Embryonic facial prominence (tissue), 1 donor: Measurements from ENCODE around the gene ACTN4.
A peak's percentile ranks its signal among the peaks of the same experiment; 100 is the strongest.
"Not testable (repeated sequence)": the region's sequence is repeated elsewhere in the genome, so short reads cannot be mapped to it uniquely, and the experiment has no call there.

Source experiments
- DNase-seq: peaks from one replicate; pipeline ENCODE4 v3.0.0-alpha.2; 2016; ENCODE audit errors: extremely low spot score

The ACTN4 gene

GRCh38 chr19:38647368-38647965 is at the start of gene ACTN4:
Gene ACTN4 (plus strand): TSS chr19:38647649. CDS start chr19:38647746, 97 bp downstream.
- peak; percentile 92 for DNase-seq

DNA sequence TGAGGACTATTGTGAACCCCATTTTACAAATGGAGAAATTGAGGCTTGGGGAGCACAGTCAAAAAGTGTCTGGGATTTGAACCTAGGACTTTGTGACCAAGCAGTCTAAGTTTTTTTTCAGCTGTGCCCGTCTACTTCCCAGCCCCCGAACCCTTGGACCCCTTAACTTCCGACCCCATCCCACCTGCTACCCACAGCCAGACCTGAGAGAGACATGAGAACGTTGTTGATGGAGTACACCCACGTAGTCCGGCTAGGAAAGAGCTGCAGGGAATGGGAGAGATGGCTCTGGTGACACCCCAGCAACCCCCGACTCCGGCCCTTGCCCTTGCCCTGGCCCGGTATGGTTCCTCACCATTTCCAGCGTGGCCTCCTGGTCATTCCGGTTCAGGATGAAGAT is 47.7 kb upstream of the ACTN4 start:
- no peak for DNase-seq

GRCh38 chr19:38602856-38603255 is 44.6 kb upstream of the ACTN4 start:
- DNase-seq, result not testable (repeated sequence)

GRCh38 chr19:38606131-38606530 is 41.3 kb upstream of the ACTN4 start:
- DNase-seq, result no peak

DNA sequence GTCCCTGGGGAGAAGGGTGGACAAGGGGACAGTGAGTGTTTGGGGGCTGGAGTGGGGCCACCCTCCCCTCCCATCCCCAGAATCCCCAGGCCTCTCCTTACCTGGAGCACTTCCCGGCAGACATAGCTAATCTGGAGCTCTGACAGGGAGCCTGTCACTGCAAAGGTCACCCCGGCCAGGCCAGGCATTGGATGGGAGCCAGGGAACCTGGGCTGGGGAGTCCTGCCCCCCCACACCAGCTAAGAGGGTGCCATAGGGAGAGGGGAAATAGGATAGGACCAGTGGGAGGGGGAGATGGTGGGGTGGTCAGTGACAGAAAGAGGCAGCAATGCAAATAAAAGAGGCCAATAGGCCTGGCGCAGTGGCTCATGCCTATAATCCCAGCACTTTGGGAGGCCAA is 33.2 kb upstream of the ACTN4 start:
- no peak for DNase-seq

GRCh38 chr19:38615007-38615581 is 32.4 kb upstream of the ACTN4 start:
- no peak for DNase-seq

GRCh38 chr19:38616265-38616664 is 31.2 kb upstream of the ACTN4 start:
- DNase-seq, result no peak

DNA sequence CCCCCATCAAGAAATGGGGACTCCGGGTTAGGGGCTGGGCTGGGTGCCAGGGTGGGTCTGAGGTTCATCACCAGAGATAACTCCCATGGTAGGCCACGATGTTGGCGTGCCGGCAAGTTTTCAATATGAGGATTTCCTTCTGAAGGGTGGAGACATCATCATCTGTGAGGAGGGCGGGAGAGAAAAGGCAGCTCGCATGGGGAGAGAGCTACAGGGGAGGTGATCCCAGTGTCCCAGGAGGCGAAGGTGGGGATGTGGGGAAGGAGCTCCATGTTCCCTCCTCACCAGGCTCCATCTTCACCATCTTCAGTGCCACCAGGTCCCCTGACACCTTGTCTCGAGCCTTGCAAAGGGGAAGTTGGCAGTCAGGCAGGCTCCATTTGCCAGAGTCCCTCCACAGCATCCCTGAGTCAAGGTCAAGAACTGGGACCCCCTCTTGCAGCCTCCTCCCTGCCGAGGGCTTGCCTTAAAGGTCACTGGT is 30.1 kb upstream of the ACTN4 start:
- no peak for DNase-seq

DNA sequence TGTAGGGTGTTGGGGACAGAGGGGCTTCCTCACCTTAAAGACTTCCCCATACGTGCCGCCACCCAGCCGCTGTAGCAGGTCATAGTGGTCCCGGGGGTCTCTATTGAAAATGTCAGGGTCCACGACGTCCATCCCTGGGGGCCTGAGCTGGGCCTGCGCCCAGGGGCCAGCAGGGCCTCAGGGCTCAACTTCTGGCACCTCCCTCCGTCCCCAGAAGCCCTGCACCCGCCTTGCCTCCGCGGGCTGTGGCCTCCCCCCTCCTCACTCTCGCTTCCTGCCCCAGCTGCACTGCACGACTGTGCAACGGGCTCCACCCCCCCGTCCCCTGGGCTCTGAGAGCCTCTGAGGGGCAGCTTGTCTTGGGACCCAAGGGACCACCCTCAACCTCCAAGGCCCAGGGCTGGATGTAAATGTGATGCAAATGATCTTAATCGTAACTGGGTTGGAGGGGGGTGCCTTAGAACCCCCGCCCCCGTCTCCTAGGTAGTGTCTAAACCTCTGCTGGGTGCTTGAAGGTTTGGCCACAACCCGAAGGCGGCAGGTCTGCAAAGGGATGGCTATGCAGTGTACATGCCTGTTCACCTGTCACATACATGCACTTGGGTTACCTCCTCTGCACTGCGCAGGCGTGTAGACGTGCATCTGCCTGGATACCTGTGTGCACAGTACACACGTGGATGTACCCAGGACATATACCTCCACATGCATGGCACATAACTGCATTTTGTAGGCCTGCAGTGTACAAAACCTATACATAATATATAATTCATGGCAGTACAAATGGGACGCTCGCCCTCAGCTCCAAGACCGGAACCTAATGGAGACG is 29.5 kb upstream of the ACTN4 start, which contains the start of gene MAP4K1:
Gene MAP4K1 (minus strand): TSS at position 190 of the 826 bp plus-strand sequence. CDS start 58 bp downstream, at position 132.
- no peak for DNase-seq

DNA sequence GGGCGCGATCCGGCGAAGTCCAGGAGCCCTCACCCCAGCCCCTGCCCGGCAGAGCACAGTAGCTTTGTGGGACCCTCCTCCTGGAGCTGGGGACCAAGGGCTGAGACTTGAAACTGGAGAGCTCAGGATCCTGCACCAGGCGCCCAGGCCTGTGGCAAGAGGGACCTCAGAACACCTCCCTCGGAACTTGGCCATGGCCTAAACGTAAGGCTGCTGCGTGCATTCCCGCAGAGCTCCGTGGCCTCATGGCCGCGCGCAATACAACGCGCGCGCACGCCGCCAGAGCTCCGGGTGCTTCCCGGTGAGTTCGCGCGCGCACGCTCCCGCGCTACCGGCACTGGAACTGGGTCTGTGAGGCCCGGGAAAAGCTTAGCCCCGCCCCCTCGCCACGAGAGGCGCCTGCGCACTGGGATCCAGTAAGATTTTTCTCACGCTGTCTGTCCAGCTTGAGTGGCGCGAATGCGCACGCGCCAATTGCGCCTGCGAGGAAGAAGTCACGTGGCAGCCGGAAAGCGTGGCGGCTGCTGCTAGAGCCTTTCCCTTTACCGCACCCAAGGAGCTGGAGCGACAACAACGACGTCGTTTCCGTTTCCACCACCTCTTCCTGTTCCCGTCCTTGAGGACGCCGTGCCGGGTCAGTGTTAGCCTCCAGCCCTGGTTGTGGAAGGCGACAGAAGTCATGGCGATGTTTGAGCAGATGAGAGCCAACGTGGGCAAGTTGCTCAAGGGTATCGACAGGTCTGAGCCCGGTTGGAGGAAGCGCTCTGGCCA is 28.7 kb upstream of the ACTN4 start, which contains the start of gene EIF3K:
Gene EIF3K (plus strand): TSS at position 599 of the 771 bp plus-strand sequence. CDS start 81 bp downstream, at position 680.
- DNase-seq, result peak; percentile 94

GRCh38 chr19:38619361-38620174 is 27.9 kb upstream of the ACTN4 start:
- no peak for DNase-seq

- no peak for DNase-seq
Observed at GRCh38 chr19:38624822-38625221, 22.6 kb upstream of the ACTN4 start.

- DNase-seq, result no peak
Observed at GRCh38 chr19:38626401-38626800, 21.0 kb upstream of the ACTN4 start.

DNA sequence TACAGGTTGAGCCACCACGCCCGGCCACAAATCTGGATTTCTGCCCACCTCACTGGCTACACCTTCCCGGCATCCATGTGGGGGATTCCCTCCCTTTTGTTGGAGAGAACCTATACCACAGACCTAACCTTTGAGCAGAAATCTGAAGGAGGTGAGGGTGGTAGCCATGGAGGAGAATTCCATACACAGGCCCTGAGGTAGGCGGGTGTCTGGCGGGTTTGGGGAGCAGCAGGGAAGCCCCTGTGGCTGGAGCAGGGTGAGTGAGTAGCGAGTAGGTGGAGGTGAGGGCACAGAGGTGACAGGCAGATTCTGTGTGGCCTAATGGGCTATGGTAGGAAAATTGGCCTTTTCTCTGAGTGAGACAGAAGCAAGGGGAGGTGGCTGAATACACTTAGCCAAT is 17.9 kb upstream of the ACTN4 start:
- no peak for DNase-seq

- DNase-seq, result not testable (repeated sequence)
Observed at GRCh38 chr19:38631301-38631700, 16.1 kb upstream of the ACTN4 start.

DNA sequence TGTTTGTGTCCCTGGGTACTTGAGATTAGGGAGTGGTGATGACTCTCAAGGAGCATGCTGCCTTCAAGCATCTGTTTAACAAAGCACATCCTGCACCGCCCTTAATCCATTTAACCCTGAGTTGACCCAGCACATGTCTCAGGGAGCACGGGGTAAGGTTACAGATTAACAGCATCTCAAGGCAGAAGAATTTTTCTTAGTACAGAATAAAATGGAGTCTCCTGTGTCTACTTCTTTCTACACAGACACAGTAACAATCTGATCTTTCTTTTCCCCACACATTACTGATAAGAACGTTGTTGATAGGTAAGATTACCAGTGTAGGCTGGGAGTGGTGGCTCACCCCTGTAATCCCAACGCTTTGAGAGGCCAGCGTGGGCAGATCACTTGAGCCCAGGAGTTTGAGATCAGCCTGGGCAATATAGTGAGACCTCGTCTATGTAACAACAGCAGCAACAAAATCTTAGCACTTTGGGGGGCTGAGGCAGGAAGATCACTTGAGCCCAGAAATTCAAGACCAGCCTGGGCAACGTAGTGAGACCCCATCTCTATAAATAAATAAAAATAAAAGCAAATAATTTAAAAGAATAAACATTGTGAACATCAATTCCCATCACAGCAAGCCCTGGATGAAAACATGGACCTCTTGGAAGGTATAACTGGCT is 15.5 kb upstream of the ACTN4 start:
- DNase-seq, result not testable (repeated sequence)

- no peak for DNase-seq
Observed at GRCh38 chr19:38632476-38633213, 14.8 kb upstream of the ACTN4 start.

DNA sequence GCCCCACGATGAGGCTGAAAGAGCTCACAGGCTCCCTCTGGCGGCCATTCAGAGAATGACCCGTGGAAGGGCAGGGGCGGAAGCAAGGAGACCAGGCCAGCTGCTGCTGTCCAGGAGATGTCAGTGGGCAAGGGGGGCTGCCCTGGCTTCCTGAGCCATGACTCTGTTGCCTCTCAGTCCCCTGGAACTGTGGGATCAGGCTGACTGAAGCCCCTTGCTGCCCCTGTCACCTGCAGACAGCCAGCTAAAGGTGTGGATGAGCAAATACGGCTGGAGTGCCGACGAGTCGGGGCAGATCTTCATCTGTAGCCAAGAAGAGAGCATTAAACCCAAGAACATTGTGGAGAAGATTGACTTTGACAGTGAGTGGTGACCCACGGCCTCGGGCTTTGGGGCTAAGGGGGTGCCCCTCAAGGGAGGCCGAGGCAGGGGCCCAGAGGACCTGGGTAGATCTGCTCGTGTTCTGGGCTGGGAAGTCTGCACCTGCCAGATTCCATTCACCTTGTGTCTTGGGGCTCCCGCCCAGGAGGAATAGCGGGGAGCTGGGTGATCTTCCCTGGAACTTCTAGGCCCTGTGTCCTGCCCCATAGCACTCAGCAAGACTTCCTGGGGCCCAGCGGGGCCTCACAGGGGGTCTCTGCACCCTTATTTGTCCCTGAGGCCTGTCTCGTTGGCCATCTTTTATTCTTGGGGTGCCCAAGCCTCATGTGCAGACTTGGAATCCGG is 12.5 kb upstream of the ACTN4 start:
- no peak for DNase-seq
